Endothelial cell of umbilical vein (primary cell): ENCODE results near the gene NFIA. TPM values are rescaled to one million over a fixed set of nuclear protein-coding genes. Genes with fewer than 3 reads are reported as not detected.

ENCODE experiments used
- BruUV-seq: library from RNA; stranded (reverse); fragments of 400-500 nt; replicated peaks from 2 replicates; lab custom pipeline; 2021; lab: Mats Ljungman, UMichigan
- CTCF ChIA-PET: fragments of 300-600, 350-600 bp; sonication (Branson Sonifier 250); formaldehyde crosslinking; loops from one replicate; lab custom pipeline; 2021; ENCODE audit warnings: antibody characterized with exemption, inconsistent platforms; lab: Charles Lee
- POLR2A ChIA-PET: fragments of 300-600, 350-600 bp; sonication (Branson Sonifier 250); formaldehyde crosslinking; loops from one replicate; lab custom pipeline; 2021; ENCODE audit warnings: antibody characterized with exemption, inconsistent platforms; lab: Charles Lee
- DNase-seq: peaks from one replicate; pipeline ENCODE4 v3.0.0-alpha.2; 2011; ENCODE audit warnings: low read depth, low spot score
- FAIRE-seq: peaks from 2 replicates; lab custom pipeline; 2011; peaks lifted over from hg19 to GRCh38; lab: Jason Lieb, UNC
- H2AFZ ChIP-seq: 2 replicates; pipeline ENCODE4 v1.6.0; 2012; ENCODE audit warnings: low read depth, low read length, control low read depth, inconsistent platforms
- H3K27ac ChIP-seq: 2 replicates; pipeline ENCODE4 v1.5.1; 2011; ENCODE audit warnings: low read depth, mild to moderate bottlenecking, control low read depth, low read length, moderate library complexity; ENCODE audit not compliant: insufficient read depth
- H3K27me3 ChIP-seq, 2 experiments: 2 replicates each; pipeline versions ENCODE4 v1.6.0 to v1.6.1; 2011; ENCODE audit warnings: low read length in 2 of 2, mixed read lengths in 1 of 2; ENCODE audit not compliant: control insufficient read depth in 2 of 2, insufficient read depth in 2 of 2
- H3K36me3 ChIP-seq, 2 experiments: 2 replicates in 1 of 2; 3 replicates in 1 of 2; pipeline ENCODE4 v1.5.1; 2011; ENCODE audit warnings: low read length in 2 of 2, mild to moderate bottlenecking in 1 of 2, moderate library complexity in 1 of 2; ENCODE audit not compliant: control insufficient read depth in 2 of 2, insufficient read depth in 2 of 2; ENCODE audit errors: extremely low read depth in 1 of 2
- H3K4me1 ChIP-seq: 3 replicates; pipeline ENCODE4 v1.5.1; 2011; ENCODE audit warnings: mild to moderate bottlenecking, low read length; ENCODE audit not compliant: control insufficient read depth, insufficient read depth; ENCODE audit errors: extremely low read depth
- H3K4me2 ChIP-seq: 2 replicates; pipeline ENCODE4 v1.6.1; 2011; ENCODE audit warnings: low read length, control low read depth, mixed read lengths; ENCODE audit not compliant: insufficient read depth
- H3K4me3 ChIP-seq, 3 experiments: fragments of 200-600 bp in 1 of 3; sonication (generic), shearing (Covaris generic) in 1 of 3; replicated peaks in 1 of 3; 2 replicates each; pipeline ENCODE4 v1.5.1; 2011 to 2016; ENCODE audit warnings: control low read depth in 3 of 3, low read length in 3 of 3, mild to moderate bottlenecking in 2 of 3, inconsistent platforms in 1 of 3, low read depth in 1 of 3, moderate library complexity in 1 of 3; ENCODE audit not compliant: insufficient read depth in 1 of 3
- H3K79me2 ChIP-seq: 2 replicates; pipeline ENCODE4 v1.6.0; 2012; ENCODE audit warnings: low read length, inconsistent platforms; ENCODE audit not compliant: control insufficient read depth, insufficient read depth
- H3K9ac ChIP-seq: replicated peaks from 2 replicates; pipeline ENCODE3; 2011; ENCODE audit warnings: low read length, control low read depth; ENCODE audit not compliant: insufficient read depth; ENCODE audit errors: extremely low read depth
- H3K9me1 ChIP-seq: replicated peaks from 3 replicates; pipeline ENCODE4 v1.6.0; 2011; ENCODE audit warnings: mild to moderate bottlenecking, low read length; ENCODE audit not compliant: control insufficient read depth, insufficient read depth; ENCODE audit errors: extremely low read depth
- H3K9me3 ChIP-seq: replicated peaks from 2 replicates; pipeline ENCODE4 v1.5.1; 2012; ENCODE audit warnings: low read length, inconsistent platforms; ENCODE audit not compliant: control insufficient read depth, insufficient read depth
- H4K20me1 ChIP-seq: replicated peaks from 2 replicates; pipeline ENCODE3; 2011; ENCODE audit warnings: mild to moderate bottlenecking, low read length; ENCODE audit not compliant: control insufficient read depth, insufficient read depth; ENCODE audit errors: extremely low read depth
- EZH2 ChIP-seq: IDR thresholded peaks from 2 replicates; pipeline ENCODE4 v1.6.1; 2012; ENCODE audit warnings: borderline replicate concordance, low read depth, mild to moderate bottlenecking, moderate library complexity, low read length, inconsistent platforms; ENCODE audit not compliant: severe bottlenecking
- FOS ChIP-seq: IDR thresholded peaks from 2 replicates; pipeline ENCODE4 v1.6.1; 2011; ENCODE audit warnings: mild to moderate bottlenecking, low read length, moderate library complexity, borderline replicate concordance; ENCODE audit not compliant: insufficient read depth
- GATA2 ChIP-seq: IDR thresholded peaks from 2 replicates; pipeline ENCODE4 v1.7.0; 2011; ENCODE audit warnings: low read depth, mild to moderate bottlenecking, moderate library complexity, mixed read lengths, low read length; ENCODE audit not compliant: insufficient read length, insufficient read depth
- JUN ChIP-seq: IDR thresholded peaks from 2 replicates; pipeline ENCODE4 v1.6.1; 2011; ENCODE audit warnings: borderline replicate concordance, low read depth; ENCODE audit not compliant: insufficient read length, insufficient read depth
- MAX ChIP-seq: IDR thresholded peaks from 2 replicates; pipeline ENCODE4 v1.6.1; 2011; ENCODE audit not compliant: insufficient read depth, insufficient read length
- MYC ChIP-seq: IDR thresholded peaks from one replicate; pipeline ENCODE4 v1.6.1; 2011; ENCODE audit warnings: mild to moderate bottlenecking, low read depth, low read length
- POLR2A ChIP-seq: IDR thresholded peaks from 2 replicates; pipeline ENCODE4 v1.6.1; 2012; ENCODE audit warnings: low read depth, mild to moderate bottlenecking, control low read depth, low read length
- POLR2AphosphoS5 ChIP-seq: IDR thresholded peaks from 2 replicates; pipeline ENCODE4 v1.6.1; 2012; ENCODE audit warnings: low read depth, mild to moderate bottlenecking, control low read depth, low read length, moderate library complexity; ENCODE audit not compliant: insufficient read depth
- dilution Hi-C: fragments of 300-500 bp; cut with MboI; formaldehyde crosslinking; loops from one replicate; pipeline ENCODE4 v1.15.0; 2019; ENCODE audit warnings: low sequenced_read_pairs; ENCODE audit not compliant: extremely low pct_ligation_motif_present
- intact Hi-C: fragments of 100-400 bp; cut with micrococcal nuclease; formaldehyde crosslinking; loops from one replicate; pipeline ENCODE4 v1.10.0; 2022
- polyA plus RNA-seq, 4 experiments: library from polyadenylated mRNA; depleted of rRNA in 3 of 4; stranded (reverse) in 3 of 4; unstranded in 1 of 4; fragments of >200 nt; gene quantifications; 2 replicates each; pipeline versions ENCODE4 v1.2.1 to v1.2.3, GENCODE V29; 2011 to 2012; ENCODE audit warnings: missing spikeins in 1 of 4
- total RNA-seq: library from RNA; stranded (reverse); gene quantifications from 2 replicates; pipeline ENCODE4 v1.2.3, GENCODE V29; 2021
- TF ChIP-seq, protein P1 (sequence below), 2 donors: IDR thresholded peaks; 1 replicate in 1 of 2; 2 replicates in 1 of 2; pipeline ENCODE4 v1.5.1; 2011; ENCODE audit warnings: low read length in 2 of 2, mild to moderate bottlenecking in 2 of 2, moderate library complexity in 2 of 2, control low read depth in 1 of 2, inconsistent platforms in 1 of 2, low read depth in 1 of 2; ENCODE audit not compliant: insufficient read depth in 1 of 2; ENCODE audit errors: extremely low read depth in 1 of 2

The NFIA gene
- total and polyA plus RNA-seq, 2 donors (not counting 3 experiments of a cell fraction or from before 2014, with no cell fraction given), result 25.5 to 47.0 TPM

DNA sequence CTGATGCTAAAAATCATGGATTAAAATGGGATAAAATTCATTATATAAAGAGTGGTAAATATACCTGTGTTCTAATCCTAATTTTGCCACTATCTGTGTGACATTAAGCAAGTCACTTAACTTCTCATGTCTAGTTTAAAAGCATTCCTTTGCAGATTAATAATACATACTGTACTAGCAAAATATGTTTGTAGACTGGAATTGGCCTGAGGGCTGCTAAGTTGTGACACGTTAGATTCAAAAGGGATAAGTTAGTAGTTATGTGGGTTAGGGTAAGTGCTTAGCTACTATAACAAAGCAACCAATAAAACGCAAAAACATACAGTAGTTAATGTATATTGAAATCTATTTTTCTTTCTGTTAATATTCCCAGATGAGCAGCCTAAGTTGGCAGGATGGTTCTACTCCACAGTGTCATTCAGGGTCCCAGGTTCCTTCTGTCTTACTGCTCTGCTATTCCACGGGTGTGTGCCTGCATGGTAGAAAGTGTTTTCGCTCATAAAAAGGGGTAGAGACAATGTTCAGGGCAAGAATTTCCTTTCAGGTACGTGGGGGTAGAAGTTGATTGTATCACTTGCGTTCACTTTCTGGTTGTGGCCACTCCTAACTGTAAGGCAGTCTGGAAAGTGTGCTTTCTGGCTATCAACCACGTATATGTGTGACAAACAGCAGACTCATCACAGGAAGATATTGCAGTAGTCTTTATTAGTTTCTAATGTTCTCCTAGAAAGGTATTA lies 239.8 kb downstream of the NFIA start:
- Histone ChIP-seq H3K4me3 (no peak overlapping the region), H3K9me3 (no peaks in the 10 kb centered on the region), H3K79me2 (no peaks in the 10 kb centered on the region), H3K36me3 (no peaks in the 10 kb centered on the region), H3K27ac (no peak overlapping the region), H3K27me3 (no peaks in the 10 kb centered on the region), H3K4me2 (no peak overlapping the region), H3K9ac (no peak overlapping the region), H4K20me1 (no peaks in the 10 kb centered on the region), H3K9me1 (no peaks in the 10 kb centered on the region), H3K4me1 (peaks cover 15% of the 10 kb centered on the region), H2AFZ (no peak overlapping the region)
- intact Hi-C loops (no loop called here), dilution Hi-C loops (no loop called here)
- TF ChIP-seq FOS, result no peak
- no peak for TF ChIP-seq EZH2
- TF ChIP-seq POLR2AphosphoS5, result no peak
- TF ChIP-seq GATA2, result no peak
- no peak for TF ChIP-seq POLR2A
- TF ChIP-seq MAX, result no peak
- TF ChIP-seq MYC, result no peak
- TF ChIP-seq, protein P1, sequence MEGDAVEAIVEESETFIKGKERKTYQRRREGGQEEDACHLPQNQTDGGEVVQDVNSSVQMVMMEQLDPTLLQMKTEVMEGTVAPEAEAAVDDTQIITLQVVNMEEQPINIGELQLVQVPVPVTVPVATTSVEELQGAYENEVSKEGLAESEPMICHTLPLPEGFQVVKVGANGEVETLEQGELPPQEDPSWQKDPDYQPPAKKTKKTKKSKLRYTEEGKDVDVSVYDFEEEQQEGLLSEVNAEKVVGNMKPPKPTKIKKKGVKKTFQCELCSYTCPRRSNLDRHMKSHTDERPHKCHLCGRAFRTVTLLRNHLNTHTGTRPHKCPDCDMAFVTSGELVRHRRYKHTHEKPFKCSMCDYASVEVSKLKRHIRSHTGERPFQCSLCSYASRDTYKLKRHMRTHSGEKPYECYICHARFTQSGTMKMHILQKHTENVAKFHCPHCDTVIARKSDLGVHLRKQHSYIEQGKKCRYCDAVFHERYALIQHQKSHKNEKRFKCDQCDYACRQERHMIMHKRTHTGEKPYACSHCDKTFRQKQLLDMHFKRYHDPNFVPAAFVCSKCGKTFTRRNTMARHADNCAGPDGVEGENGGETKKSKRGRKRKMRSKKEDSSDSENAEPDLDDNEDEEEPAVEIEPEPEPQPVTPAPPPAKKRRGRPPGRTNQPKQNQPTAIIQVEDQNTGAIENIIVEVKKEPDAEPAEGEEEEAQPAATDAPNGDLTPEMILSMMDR (IDR thresholded peaks at IDR 0.05; ENCODE audit: extremely low read depth in 1 of 2, insufficient read depth in 1 of 2, low read depth in 1 of 2, low read length in 2 of 2), result no peak
- no peak for TF ChIP-seq JUN
- CTCF ChIA-PET, result no interaction called here
- FAIRE-seq (no peak), DNase-seq (no peak)
- BruUV-seq, result no TSS peak
- POLR2A ChIA-PET, result no interaction called here
